HTR-8/SVneo (cell line): ENCODE measurements around the gene TFAP2C.
"Not testable (repeated sequence)": the region's sequence is repeated elsewhere in the genome, so short reads cannot be mapped to it uniquely, and the experiment has no call there.

ENCODE experiments used
- DNase-seq: peaks from one replicate; pipeline ENCODE4 v3.0.0; 2011; ENCODE audit warnings: low spot score, mixed read lengths; ENCODE audit not compliant: insufficient read length
- FAIRE-seq: peaks from 2 replicates; lab custom pipeline; 2011; peaks lifted over from hg19 to GRCh38; lab: Jason Lieb, UNC

Gene TFAP2C

DNA sequence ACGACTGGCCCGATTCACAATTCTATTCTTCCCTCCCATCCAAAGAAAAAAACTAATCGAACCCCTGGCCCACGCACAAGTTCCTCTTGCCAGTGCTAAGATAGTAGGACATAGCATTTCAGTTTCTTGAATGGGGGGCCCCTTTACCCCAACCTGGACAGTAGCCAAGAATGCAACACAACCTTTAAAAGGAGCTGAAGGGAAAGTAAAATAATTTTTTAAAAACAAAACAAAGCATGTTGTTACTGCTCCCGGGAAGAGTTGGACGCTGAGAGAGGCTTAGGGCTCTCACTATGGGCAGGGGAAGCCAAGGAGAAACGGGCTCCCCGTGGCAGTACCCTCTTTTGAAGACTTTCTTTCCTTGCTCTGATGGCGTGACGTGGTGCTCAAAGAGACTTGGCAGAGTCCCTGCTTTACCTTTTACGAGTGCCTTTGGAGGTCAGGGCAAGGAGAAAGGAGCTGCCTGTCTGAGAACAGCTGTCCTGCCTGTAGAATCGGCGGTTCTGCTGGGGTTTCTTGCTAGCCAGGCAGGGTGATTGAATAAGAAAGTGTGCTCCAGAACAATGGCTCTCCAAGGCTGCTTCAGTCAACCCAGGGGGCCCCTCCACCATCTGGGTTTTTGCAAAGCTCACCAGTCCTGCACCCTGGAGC, 5.8 kb downstream of the TFAP2C start:
- FAIRE-seq (no peak), DNase-seq (no peak)

DNA sequence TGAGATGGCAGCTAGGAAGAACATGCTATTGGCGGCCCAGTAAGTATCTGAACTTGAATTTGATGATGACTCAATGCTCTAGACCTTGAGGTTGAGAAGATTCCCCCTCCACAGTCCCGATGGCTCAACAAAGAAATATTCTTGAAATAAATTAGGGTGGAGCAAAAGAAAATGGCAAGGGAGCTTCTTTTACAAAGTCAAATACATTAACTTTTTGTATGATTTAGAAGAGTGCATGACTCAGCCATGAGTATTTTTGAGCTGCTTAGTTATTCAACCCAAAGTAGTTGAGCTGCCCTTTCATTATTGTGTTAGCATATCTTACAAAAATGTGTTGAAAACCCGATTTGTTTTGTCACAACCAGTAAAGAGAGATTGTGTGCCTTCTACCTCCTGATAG, 7.6 kb downstream of the TFAP2C start:
- no peak for DNase-seq
- peak; percentile 96 for FAIRE-seq

DNA sequence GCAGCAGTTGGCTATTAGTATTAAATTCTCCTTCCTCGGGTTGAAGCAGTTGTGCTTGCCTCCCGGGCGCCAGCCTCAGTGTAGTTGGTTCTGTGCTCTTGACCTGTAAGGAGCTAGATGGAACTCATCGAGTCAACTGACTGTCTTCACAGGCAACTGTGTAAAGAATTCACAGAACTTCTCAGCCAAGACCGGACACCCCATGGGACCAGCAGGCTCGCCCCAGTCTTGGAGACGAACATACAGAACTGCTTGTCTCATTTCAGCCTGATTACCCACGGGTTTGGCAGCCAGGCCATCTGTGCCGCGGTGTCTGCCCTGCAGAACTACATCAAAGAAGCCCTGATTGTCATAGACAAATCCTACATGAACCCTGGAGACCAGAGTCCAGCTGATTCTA, 8.5 kb downstream of the TFAP2C start:
- no peak for DNase-seq
- peak; percentile 83 for FAIRE-seq

DNA sequence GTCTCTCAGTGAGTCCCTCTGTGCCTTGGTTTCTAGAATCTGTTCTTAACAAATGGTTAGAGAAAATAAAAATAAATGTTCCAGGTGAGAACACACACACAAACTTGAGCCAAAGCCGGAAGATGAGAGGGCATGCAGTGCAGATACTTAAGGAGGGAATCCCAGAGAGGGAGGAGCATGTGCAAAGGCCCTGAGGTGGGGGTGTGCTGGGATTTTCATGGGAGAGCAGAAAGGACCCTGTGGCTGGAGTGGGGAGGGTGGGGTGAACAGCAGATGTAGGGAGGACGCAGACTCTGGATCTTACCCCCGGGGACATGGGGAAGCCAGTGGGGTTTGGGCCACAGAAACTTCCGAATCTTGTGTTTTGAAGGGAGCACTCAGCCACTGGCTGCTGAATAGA, 17.5 kb downstream of the TFAP2C start:
- no peak for DNase-seq
- no peak for FAIRE-seq

DNA sequence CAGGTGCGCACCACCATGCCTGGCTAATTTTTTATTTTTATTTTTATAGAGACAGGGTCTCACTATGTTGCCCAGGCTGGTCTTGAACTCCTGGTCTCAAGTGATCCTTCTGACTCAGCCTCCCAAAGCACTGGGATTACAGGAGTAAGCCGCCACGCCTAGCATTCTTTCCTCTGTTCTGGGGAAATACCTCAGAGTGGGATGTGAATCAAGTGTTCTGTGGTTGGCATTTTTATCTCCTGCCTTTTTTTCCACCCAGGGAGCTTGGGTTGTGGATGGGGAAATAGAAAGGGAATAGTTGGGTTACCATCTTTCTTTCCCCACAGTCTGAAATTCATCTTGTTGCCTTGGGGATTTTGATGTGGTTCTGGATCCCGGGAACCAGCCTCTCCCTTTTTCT, 24.1 kb downstream of the TFAP2C start:
- no peak for FAIRE-seq

DNA sequence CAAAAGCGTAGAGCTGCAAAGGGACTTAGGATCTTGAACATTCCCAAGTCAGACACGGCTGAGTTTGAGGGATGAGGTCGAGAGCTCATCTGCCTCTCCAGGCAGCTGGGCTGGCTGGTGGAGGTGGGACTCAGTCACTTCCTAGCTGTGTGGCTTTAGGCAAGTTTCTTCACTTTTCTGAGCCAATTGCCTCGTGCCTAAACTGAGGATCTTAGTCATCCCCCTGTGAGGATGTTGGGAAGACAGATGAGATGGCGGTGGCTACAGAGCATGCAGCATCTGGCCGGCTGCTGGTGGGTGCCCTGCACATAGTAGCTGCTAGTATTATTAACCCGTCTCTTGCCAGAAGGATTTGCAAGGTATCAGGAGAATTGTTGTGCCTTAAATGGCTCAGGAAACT, 27.5 kb downstream of the TFAP2C start:
- FAIRE-seq = peak; percentile 74
- DNase-seq = no peak

More for the DNA sequence above, 24.1 kb downstream of the TFAP2C start:
- DNase-seq = no peak

DNA sequence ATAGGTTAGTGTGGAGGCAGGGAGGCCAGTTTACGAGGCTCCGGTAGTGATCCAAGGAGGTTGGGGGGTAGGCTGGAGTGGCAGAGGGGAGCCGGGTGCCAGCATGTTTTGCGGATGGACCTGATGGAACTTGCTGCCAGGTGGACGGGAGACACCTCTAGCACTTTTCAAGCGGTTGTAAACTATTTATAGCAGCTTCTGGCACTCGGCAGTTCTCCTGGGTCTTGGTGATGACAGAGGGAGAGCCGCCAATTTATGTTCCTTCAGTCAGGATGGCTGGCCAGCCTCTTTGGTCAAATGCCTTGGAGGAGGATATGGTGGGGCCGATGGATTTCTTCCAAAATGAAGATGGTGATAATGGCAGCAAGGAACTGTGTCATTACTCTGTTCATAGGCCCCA, 28.8 kb downstream of the TFAP2C start:
- DNase-seq = no peak
- peak; percentile 68 for FAIRE-seq

DNA sequence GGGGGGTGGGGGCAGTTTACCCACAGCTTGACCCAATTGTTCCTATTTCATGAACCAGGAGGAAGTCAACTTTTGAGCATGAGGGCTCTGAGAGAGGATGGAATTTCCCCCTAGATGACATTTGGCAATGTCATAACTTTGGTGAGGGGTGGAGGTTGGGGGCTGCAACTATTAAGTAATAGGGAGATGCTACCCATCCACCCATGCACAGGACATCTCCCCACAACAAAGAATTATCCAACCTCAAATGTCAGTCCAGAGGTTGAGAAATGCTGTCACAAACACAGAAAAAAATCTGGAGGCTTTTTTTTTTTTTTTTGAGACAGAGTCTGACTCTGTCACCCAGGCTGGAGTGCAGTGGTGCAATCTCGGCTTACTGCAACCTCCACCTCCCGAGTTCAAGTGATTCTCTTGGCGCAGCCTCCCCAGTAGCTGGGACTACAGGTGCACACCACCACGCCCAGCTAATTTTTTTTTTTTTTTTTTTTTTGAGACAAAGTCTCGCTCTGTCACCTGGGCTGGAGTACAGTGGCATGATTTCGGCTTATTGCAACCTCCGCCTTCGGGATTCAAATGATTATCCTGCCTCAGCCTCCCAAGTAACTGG, 29.3 kb downstream of the TFAP2C start:
- DNase-seq = not testable (repeated sequence)
- FAIRE-seq = peak; percentile 82

DNA sequence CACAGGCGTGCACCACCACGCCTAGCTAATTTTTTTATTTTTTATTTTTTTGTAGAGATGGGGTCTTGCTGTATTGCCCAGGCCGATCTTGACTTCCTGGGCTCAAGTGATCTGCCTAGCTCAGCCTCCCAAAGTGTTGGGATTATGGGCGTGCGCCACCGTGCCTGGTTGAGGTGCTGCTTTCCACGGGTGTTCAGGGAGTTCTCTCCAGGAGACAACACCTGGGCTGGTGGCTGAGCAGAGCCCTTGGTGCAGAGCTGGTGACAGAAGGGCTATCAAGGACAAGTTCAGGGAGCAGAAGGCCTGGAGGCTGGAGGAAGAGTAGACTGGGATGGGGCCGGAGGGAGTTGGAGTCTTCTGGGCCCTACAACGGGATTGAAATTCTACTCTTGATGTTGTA, 34.6 kb downstream of the TFAP2C start:
- DNase-seq (no peak), FAIRE-seq (no peak)

DNA sequence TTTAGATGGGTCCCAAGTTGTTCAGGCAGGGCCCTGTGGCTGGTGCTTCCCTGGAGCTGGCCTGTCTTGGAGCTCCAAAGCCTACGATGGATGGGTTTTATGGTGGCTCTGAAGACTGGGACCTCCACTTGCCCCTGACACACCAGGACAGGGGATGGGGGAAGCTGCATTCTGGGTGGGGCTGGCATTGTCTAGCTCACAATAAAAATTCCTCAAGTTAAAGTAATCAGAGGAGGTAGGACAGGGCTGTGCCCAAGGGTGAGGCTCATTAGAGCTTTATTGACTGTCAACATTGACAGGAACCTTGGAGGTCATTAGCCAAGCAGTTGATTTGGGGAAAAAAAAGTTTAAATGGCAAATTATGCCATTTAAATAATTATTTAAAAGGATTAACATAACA, 35.7 kb downstream of the TFAP2C start:
- FAIRE-seq (no peak), DNase-seq (no peak)

DNA sequence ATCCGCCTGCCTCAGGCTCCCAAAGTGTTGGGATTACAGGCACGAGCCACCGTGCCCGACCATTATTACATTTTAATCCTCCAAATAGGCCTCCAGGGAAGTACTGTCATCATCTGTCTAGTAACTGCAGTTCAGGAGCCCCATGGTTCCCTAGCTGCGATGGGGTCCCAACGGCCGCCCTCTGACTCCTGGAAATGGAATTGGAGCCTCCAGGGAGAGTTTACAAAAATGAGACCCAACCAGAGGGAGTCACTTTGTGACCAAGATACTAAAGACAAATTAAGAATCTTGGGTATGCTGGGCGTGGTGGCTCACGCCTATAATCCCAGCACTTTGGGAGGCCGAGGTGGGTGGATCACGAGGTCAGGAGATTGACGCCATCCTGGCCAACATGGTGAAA, 36.7 kb downstream of the TFAP2C start:
- no peak for FAIRE-seq
- no peak for DNase-seq

DNA sequence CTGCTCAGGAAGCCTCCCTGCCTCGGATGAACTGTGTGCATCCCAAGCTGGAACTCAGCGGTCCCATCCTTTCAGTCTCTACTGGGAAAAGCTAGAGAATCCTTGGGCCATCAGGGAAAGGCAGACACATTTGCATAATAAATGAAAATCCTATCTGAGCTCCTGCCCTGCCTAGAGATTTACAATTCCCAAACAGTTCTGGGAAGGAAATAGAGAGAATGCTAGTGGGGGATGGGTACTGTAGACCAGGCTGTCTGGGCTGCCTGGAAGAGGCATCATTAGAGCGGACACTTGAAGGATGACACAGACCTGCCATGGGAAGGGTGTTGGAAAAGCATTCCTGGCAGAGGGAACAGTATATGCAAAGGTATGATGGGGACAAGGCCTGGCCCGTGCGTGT, 44.3 kb downstream of the TFAP2C start:
- FAIRE-seq (no peak), DNase-seq (no peak)

DNA sequence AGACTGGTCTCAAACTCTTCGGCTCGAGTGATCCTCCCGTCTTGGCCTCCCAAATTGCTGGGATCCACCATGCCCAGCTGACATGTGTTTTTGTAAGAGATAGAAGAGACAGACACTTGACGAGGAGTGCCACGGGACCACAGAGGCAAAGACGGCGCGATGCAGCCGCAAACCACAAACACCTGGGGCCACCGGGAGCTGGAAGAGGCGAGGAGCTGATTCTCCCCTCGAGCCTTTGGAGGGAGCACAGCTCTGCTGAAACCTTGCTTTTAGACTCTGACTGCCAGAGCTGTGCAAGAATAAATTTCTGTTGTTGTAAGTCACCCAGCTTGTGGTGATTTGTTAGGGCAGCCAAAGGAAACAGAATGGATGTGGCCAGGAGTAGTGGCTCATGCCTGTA, 46.9 kb downstream of the TFAP2C start:
- DNase-seq (no peak), FAIRE-seq (no peak)

DNA sequence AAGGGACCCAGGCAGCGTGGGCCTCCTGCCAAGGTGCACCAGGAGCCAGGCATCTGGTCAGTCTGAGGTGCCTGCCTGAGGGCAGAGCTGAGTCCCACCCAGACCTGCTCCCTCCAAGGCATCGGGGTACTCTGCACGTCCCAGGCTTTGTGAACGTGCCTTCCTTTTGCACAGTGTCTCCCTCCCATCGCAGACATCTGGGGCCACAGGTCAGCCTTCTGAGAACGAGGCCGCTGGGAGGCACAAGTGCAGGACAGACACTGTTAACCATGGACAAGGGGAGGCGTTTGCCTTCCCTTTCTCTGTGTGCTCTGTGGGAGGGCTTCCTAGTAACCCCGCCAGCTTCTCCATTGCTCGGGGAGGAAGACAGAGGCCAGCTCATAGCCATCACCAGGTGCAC, 47.6 kb downstream of the TFAP2C start:
- FAIRE-seq = peak; percentile 13
- DNase-seq = no peak

DNA sequence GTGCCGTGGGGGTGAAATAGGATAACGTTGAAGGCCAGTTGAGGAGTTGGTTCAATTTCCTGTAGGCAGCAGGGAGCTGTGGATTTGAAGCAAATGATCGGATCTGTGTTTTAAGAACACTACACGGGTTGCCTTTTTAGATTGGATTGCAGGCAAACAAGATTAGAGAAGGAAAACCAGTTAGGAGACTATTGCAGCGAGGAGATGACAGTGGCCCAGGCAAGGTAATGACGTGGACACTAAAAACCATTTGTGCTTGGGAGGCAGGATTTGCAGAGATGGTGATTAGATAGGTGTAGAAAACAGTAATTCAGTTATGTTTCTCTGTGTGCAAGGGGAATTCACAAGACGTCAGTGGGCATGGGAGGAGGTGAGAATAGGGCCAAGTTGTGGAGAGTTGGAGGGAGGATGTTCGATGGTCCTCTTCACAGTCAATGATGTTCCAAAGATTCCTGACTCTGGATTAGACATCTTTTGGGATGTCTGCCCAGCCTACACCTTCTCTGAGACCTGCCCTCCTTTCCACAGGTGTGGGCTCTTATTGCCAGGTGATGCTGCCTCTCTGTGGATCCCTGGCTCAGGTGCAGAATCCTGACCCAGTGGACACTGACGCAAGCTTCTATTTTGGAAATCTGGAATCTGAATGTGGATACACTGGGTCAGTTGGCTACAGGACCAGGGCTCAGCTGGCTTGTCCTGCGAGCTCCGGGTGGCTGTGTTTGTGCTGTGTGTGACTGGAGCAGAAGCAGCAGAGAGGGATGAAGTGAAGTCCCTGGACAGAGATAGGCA, 54.2 kb downstream of the TFAP2C start:
- FAIRE-seq (peak; percentile 97), DNase-seq (no peak)

DNA sequence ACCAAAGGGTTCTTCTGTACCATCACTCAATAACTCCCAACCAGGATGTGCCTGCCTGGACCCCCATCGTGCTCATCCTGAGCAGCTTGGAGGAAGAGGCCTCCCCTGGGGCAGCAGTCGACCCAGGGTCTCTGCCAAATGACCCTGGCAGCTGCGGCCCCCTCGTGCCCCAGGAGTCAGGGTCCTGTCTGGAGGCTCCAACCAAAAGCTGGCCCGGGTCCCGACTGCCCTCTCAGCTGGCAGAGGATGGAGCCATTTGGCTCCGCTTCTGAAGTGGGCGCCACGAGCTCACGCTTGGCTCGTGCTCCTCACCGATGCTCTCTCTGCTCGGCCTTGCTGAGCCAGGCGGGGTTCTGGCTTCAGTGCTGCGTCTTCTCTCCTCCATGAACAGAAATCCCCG, 56.8 kb downstream of the TFAP2C start:
- FAIRE-seq = peak; percentile 51
- DNase-seq = no peak

DNA sequence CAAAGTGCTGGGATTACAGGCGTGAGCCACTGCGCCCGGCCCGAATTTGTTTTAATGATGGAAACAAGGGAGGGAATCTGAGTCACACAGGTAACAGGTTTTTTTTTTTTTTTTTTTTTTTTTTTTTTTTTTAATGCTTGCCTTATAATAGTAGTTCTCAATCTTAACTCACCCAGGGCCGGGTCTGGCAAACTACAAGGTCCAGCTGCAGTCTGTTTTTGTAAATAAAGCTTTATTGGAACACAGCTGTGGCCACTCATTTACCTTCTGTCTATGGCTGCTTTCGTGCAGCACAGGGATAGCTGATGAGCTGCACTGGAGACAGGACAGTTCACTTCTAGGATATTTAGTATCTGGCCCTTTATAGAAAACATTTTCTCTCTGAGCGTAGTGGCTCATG, 58.0 kb downstream of the TFAP2C start:
- DNase-seq (no peak), FAIRE-seq (peak; percentile 81)

DNA sequence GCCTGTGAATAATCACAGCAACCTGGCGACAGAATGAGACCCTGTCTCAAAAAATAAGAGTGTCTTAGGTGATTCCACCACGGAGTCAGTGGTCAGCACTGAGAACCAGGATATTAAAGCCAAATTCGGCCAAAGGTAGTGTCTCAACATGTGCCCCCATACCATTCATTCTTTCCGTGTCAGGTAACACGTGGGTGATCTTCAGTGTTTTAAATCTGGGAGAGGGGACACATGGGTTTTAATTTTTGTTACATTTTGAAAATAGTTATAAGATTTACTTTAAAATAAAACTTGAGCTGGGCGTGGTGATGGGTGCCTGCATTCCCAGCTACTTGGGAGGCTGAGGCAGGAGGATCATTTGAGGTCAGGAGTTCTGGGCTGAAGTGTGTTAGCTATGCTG, 59.0 kb downstream of the TFAP2C start:
- DNase-seq (no peak), FAIRE-seq (no peak)
